Osteoblast (primary cell): Measurements from ENCODE around the gene MZT2B. TPM values are rescaled to one million over a fixed set of nuclear protein-coding genes. Genes with fewer than 3 reads are reported as not detected.
"Not testable (repeated sequence)": the region's sequence is repeated elsewhere in the genome, so short reads cannot be mapped to it uniquely, and the experiment has no call there.

Experiments used
- DNase-seq: peaks from one replicate; pipeline ENCODE4 v3.0.0; 2011; ENCODE audit warnings: low spot score, mixed read lengths; ENCODE audit not compliant: insufficient read length; ENCODE audit errors: missing footprints
- H2AFZ ChIP-seq: 2 replicates; pipeline ENCODE4 v1.6.0; 2011; ENCODE audit warnings: mild to moderate bottlenecking, low read length
- H3K27ac ChIP-seq: 2 replicates; pipeline ENCODE4 v1.5.1; 2011; ENCODE audit warnings: mild to moderate bottlenecking, low read depth, low read length, moderate library complexity
- H3K27me3 ChIP-seq: 2 replicates; pipeline ENCODE4 v1.6.0; 2012; ENCODE audit warnings: mild to moderate bottlenecking, control low read depth, inconsistent platforms, low read length, moderate library complexity; ENCODE audit not compliant: insufficient read depth
- H3K36me3 ChIP-seq: 2 replicates; pipeline ENCODE4 v1.5.1; 2011; ENCODE audit warnings: mild to moderate bottlenecking, low read length, control low read depth, moderate library complexity; ENCODE audit not compliant: insufficient read depth
- H3K4me1 ChIP-seq: 2 replicates; pipeline ENCODE4 v1.5.1; 2011; ENCODE audit warnings: mild to moderate bottlenecking, low read length, control low read depth, moderate library complexity; ENCODE audit not compliant: insufficient read depth
- H3K4me2 ChIP-seq: 2 replicates; pipeline ENCODE4 v1.6.0; 2011; ENCODE audit warnings: mild to moderate bottlenecking, low read length; ENCODE audit not compliant: insufficient read depth
- H3K4me3 ChIP-seq: fragments of 200-600 bp; sonication (generic); 3 replicates; pipeline ENCODE4 v1.5.1; 2012; ENCODE audit warnings: mild to moderate bottlenecking, low read length, inconsistent platforms; ENCODE audit not compliant: insufficient read depth
- H3K79me2 ChIP-seq: 2 replicates; pipeline ENCODE4 v1.6.0; 2012; ENCODE audit warnings: mild to moderate bottlenecking, low read length, control low read depth, inconsistent platforms; ENCODE audit not compliant: insufficient read depth
- H3K9me3 ChIP-seq: 2 replicates; pipeline ENCODE4 v1.5.1; 2011; ENCODE audit warnings: low read depth, low read length, control low read depth
- H4K20me1 ChIP-seq: 2 replicates; pipeline ENCODE4 v1.6.0; 2012; ENCODE audit warnings: mild to moderate bottlenecking, low read length, control low read depth; ENCODE audit not compliant: insufficient read depth
- CTCF ChIP-seq: IDR thresholded peaks from 2 replicates; pipeline ENCODE4 v1.5.1; 2011; ENCODE audit warnings: mild to moderate bottlenecking, low read depth, low read length, moderate library complexity; ENCODE audit errors: extremely low read depth
- total RNA-seq: library from RNA; depleted of rRNA; stranded (reverse); fragments of >200 nt; gene quantifications from 2 replicates; pipeline ENCODE4 v1.2.3, GENCODE V29; 2012

The MZT2B gene
- total RNA-seq, 1 donor: 128 TPM

- not testable (repeated sequence) for H3K4me2 ChIP-seq, H3K79me2 ChIP-seq, H3K27ac ChIP-seq, H3K36me3 ChIP-seq, H2AFZ ChIP-seq, H3K4me3 ChIP-seq, H3K4me1 ChIP-seq, DNase-seq, H4K20me1 ChIP-seq, H3K27me3 ChIP-seq, H3K9me3 ChIP-seq
Measured at GRCh38 chr2:130228467-130229160, 46.6 kb downstream of the MZT2B start.

- H3K79me2 ChIP-seq, H3K9me3 ChIP-seq, H4K20me1 ChIP-seq, H3K27ac ChIP-seq, H3K4me1 ChIP-seq, H3K4me3 ChIP-seq, H2AFZ ChIP-seq, H3K27me3 ChIP-seq, H3K36me3 ChIP-seq, H3K4me2 ChIP-seq: not testable (repeated sequence)
- DNase-seq: peak; percentile 52
Measured at GRCh38 chr2:130229161-130229510, 47.1 kb downstream of the MZT2B start.

GRCh38 chr2:130230376-130230775 is 48.3 kb downstream of the MZT2B start:
- H3K36me3 ChIP-seq, H2AFZ ChIP-seq, DNase-seq: not testable (repeated sequence)

GRCh38 chr2:130230907-130231306 is 48.8 kb downstream of the MZT2B start:
- not testable (repeated sequence) for DNase-seq, H3K79me2 ChIP-seq

More at GRCh38 chr2:130230376-130230775, 48.3 kb downstream of the MZT2B start:
- not testable (repeated sequence) for H3K4me2 ChIP-seq, H3K79me2 ChIP-seq, H3K27ac ChIP-seq, H3K4me3 ChIP-seq, H3K9me3 ChIP-seq, H3K4me1 ChIP-seq, H3K27me3 ChIP-seq, H4K20me1 ChIP-seq

GRCh38 chr2:130231656-130232055 is 49.6 kb downstream of the MZT2B start:
- no peaks in the 10 kb centered on the region for H3K9me3 ChIP-seq
- TF ChIP-seq CTCF: no peak
- no peaks in the 10 kb centered on the region for H3K79me2 ChIP-seq

More at GRCh38 chr2:130230907-130231306, 48.8 kb downstream of the MZT2B start:
- not testable (repeated sequence) for H3K27ac ChIP-seq, H3K4me3 ChIP-seq, H3K4me2 ChIP-seq, H3K9me3 ChIP-seq, H3K36me3 ChIP-seq, H4K20me1 ChIP-seq, H2AFZ ChIP-seq, H3K4me1 ChIP-seq, H3K27me3 ChIP-seq

GRCh38 chr2:130233066-130233465 is 51.0 kb downstream of the MZT2B start:
- not testable (repeated sequence) for H4K20me1 ChIP-seq, H3K9me3 ChIP-seq, DNase-seq, H3K4me3 ChIP-seq, H3K4me2 ChIP-seq, H3K79me2 ChIP-seq, H3K4me1 ChIP-seq, H3K27me3 ChIP-seq, H2AFZ ChIP-seq, H3K27ac ChIP-seq, H3K36me3 ChIP-seq

More at GRCh38 chr2:130231656-130232055, 49.6 kb downstream of the MZT2B start:
- Histone ChIP-seq H2AFZ (no peak overlapping the region), H3K4me1 (no peaks in the 10 kb centered on the region), H3K36me3 (no peaks in the 10 kb centered on the region), H3K27ac (no peak overlapping the region), H3K4me3 (no peak overlapping the region), H3K4me2 (no peak overlapping the region), H4K20me1 (no peaks in the 10 kb centered on the region), H3K27me3 (no peaks in the 10 kb centered on the region)
- no peak for DNase-seq

- not testable (repeated sequence) for H3K27ac ChIP-seq, H3K4me3 ChIP-seq, H4K20me1 ChIP-seq, H3K4me2 ChIP-seq, DNase-seq, H3K27me3 ChIP-seq, H3K4me1 ChIP-seq, H3K79me2 ChIP-seq, H3K36me3 ChIP-seq, H2AFZ ChIP-seq, H3K9me3 ChIP-seq
Measured at GRCh38 chr2:130239581-130239980, 57.5 kb downstream of the MZT2B start.
